NCI-H187 (cell line): ENCODE results near the gene RNF220.

Source experiments
- DNase-seq, 2 experiments: peaks; one replicate each; lab custom pipeline; 2025; lab: John Stamatoyannopoulos, UW

RNF220 gene

GRCh38 chr1:44587796-44588460, 182.9 kb downstream of the RNF220 start:
- DNase-seq = no peak

- no peak for DNase-seq
Observed at GRCh38 chr1:44588551-44589210, 183.6 kb downstream of the RNF220 start.

- no peak for DNase-seq
Observed at GRCh38 chr1:44590475-44590874, 185.4 kb downstream of the RNF220 start.

- no peak for DNase-seq
Observed at GRCh38 chr1:44591381-44591780, 186.3 kb downstream of the RNF220 start.

- DNase-seq = no peak
Observed at GRCh38 chr1:44592208-44593145, 187.4 kb downstream of the RNF220 start.

GRCh38 chr1:44594353-44594752, 189.3 kb downstream of the RNF220 start:
- DNase-seq = no peak

- peak; percentile 28 to 31 for DNase-seq
Observed at GRCh38 chr1:44594871-44595735, 190.0 kb downstream of the RNF220 start.

- DNase-seq = no peak
Observed at GRCh38 chr1:44596511-44596910, 191.5 kb downstream of the RNF220 start.

- DNase-seq = no peak
Observed at GRCh38 chr1:44598167-44598566, 193.1 kb downstream of the RNF220 start.

- DNase-seq = peak; percentile 39 to 59
Observed at GRCh38 chr1:44602634-44603628, 197.9 kb downstream of the RNF220 start.

- peak; percentile 89 to 96 for DNase-seq
Observed at GRCh38 chr1:44603718-44604117, 198.7 kb downstream of the RNF220 start.

- DNase-seq = no peak
Observed at GRCh38 chr1:44604157-44604955, 199.3 kb downstream of the RNF220 start.

- DNase-seq = no peak
Observed at GRCh38 chr1:44605914-44606615, 201.0 kb downstream of the RNF220 start.

GRCh38 chr1:44606701-44607281, 201.7 kb downstream of the RNF220 start:
- DNase-seq = no peak

GRCh38 chr1:44608141-44608540, 203.1 kb downstream of the RNF220 start:
- no peak for DNase-seq

GRCh38 chr1:44609412-44609767, 204.3 kb downstream of the RNF220 start:
- DNase-seq = peak; percentile 14 to 43

- DNase-seq = no peak
Observed at GRCh38 chr1:44609768-44610526, 204.9 kb downstream of the RNF220 start.
